GM23338 (cell line): Measurements from ENCODE around the gene CAMTA1. TPM values are rescaled to one million over a fixed set of nuclear protein-coding genes. Genes with fewer than 3 reads are reported as not detected.

ENCODE experiments used
- ATAC-seq: fragments of 200-7000 bp; cut with Tn5 transposase; 3 replicates; pipeline ENCODE4 v1.9.1; 2020
- DNase-seq: peaks from one replicate; pipeline ENCODE4 v3.0.0-alpha.2; 2015; ENCODE audit warnings: low spot score
- H2AFZ ChIP-seq: fragments of 200-600 bp; sonication (generic); 2 replicates; pipeline ENCODE4 v1.8.0; 2016; ENCODE audit warnings: antibody characterized with exemption, mild to moderate bottlenecking, moderate library complexity
- H3F3A ChIP-seq: fragments of 200-600 bp; sonication (generic); replicated peaks from 2 replicates; pipeline ENCODE4 v1.8.0; 2017; ENCODE audit warnings: antibody characterized with exemption, mixed run types, low read depth
- H3K27ac ChIP-seq: fragments of 200-600 bp; sonication (generic); 2 replicates; pipeline ENCODE4 v1.6.1; 2016; ENCODE audit warnings: low read depth
- H3K27me3 ChIP-seq: fragments of 200-600 bp; sonication (generic); 2 replicates; pipeline ENCODE4 v1.8.0; 2016; ENCODE audit warnings: mild to moderate bottlenecking, mixed run types, moderate library complexity; ENCODE audit not compliant: insufficient read depth
- H3K36me3 ChIP-seq: fragments of 200-600 bp; sonication (generic); 2 replicates; pipeline ENCODE4 v1.8.0; 2016; ENCODE audit warnings: mild to moderate bottlenecking; ENCODE audit not compliant: insufficient read depth
- H3K4me1 ChIP-seq: fragments of 200-600 bp; sonication (generic); 2 replicates; pipeline ENCODE4 v1.8.0; 2016; ENCODE audit warnings: mild to moderate bottlenecking, moderate library complexity; ENCODE audit not compliant: insufficient read depth
- H3K4me2 ChIP-seq: fragments of 200-600 bp; sonication (generic); 2 replicates; pipeline ENCODE4 v1.7.1; 2017; ENCODE audit warnings: mixed run types
- H3K4me3 ChIP-seq: fragments of 200-600 bp; sonication (generic); 2 replicates; pipeline ENCODE4 v1.6.1; 2016; ENCODE audit warnings: mixed run types
- H3K79me2 ChIP-seq: fragments of 200-600 bp; sonication (generic); replicated peaks from 2 replicates; pipeline ENCODE4 v1.8.0; 2017; ENCODE audit warnings: mild to moderate bottlenecking; ENCODE audit not compliant: insufficient read depth
- H3K9me2 ChIP-seq: fragments of 200-600 bp; sonication (generic); 2 replicates; pipeline ENCODE4 v1.8.0; 2017; ENCODE audit not compliant: insufficient read depth
- H4K20me1 ChIP-seq: fragments of 200-600 bp; sonication (generic); replicated peaks from 2 replicates; pipeline ENCODE4 v1.8.0; 2017; ENCODE audit warnings: mild to moderate bottlenecking; ENCODE audit not compliant: insufficient read depth
- H3K27ac Mint-ChIP-seq: 2 replicates; pipeline ENCODE4 v1.8.0; 2020; ENCODE audit warnings: inconsistent platforms, mild to moderate bottlenecking, moderate library complexity, mixed read lengths
- H3K27me3 Mint-ChIP-seq: 3 replicates; pipeline ENCODE4 v1.8.0; 2022; ENCODE audit warnings: low read depth, mild to moderate bottlenecking, moderate library complexity, mixed read lengths, inconsistent platforms; ENCODE audit not compliant: insufficient read depth, poor library complexity
- H3K36me3 Mint-ChIP-seq: 3 replicates; pipeline ENCODE4 v1.8.0; 2021; ENCODE audit warnings: low read depth, mild to moderate bottlenecking, inconsistent platforms, moderate library complexity, mixed read lengths
- H3K4me1 Mint-ChIP-seq: 3 replicates; pipeline ENCODE4 v1.8.0; 2020; ENCODE audit warnings: mild to moderate bottlenecking, inconsistent platforms, mixed read lengths
- H3K4me3 Mint-ChIP-seq: 3 replicates; pipeline ENCODE4 v1.8.0; 2021; ENCODE audit warnings: moderate library complexity, mild to moderate bottlenecking, inconsistent platforms, mixed read lengths
- H3K9me3 Mint-ChIP-seq: 3 replicates; pipeline ENCODE4 v1.8.0; 2020; ENCODE audit warnings: moderate library complexity, mild to moderate bottlenecking, inconsistent platforms, mixed read lengths
- CREB1 ChIP-seq: fragments of 250-450 bp; sonication (Bioruptor Pico); IDR thresholded peaks from 2 replicates; pipeline ENCODE4 v1.5.0; 2020; ENCODE audit warnings: low read depth, mild to moderate bottlenecking, moderate library complexity
- EZH2 ChIP-seq: fragments of 200-600 bp; sonication (generic); IDR thresholded peaks from one replicate; pipeline ENCODE4 v1.8.0; 2017; ENCODE audit warnings: antibody characterized with exemption, mild to moderate bottlenecking, low read depth; ENCODE audit not compliant: unreplicated experiment
- EZH2phosphoT487 ChIP-seq: fragments of 200-600 bp; sonication (generic); IDR thresholded peaks from one replicate; pipeline ENCODE4 v1.8.1; 2018; ENCODE audit warnings: antibody characterized with exemption; ENCODE audit not compliant: unreplicated experiment
- JUNB ChIP-seq: IDR thresholded peaks from one replicate; pipeline ENCODE4 v1.6.1; 2016; ENCODE audit warnings: antibody characterized with exemption; ENCODE audit not compliant: unreplicated experiment
- NANOG ChIP-seq: IDR thresholded peaks from 2 replicates; pipeline ENCODE4 v1.6.1; 2016; ENCODE audit warnings: antibody characterized with exemption, borderline replicate concordance
- POLR2AphosphoS5 ChIP-seq: IDR thresholded peaks from 2 replicates; pipeline ENCODE4 v1.6.1; 2016; ENCODE audit warnings: antibody characterized with exemption, low read depth
- STAT1 ChIP-seq: IDR thresholded peaks from one replicate; pipeline ENCODE4 v1.6.1; 2016; ENCODE audit warnings: antibody characterized with exemption; ENCODE audit not compliant: unreplicated experiment
- ZNF114 ChIP-seq: fragments of 250-450 bp; sonication (Bioruptor Pico); IDR thresholded peaks from 2 replicates; pipeline ENCODE4 v1.5.0; 2020; ENCODE audit warnings: mild to moderate bottlenecking, moderate library complexity
- ZNF331 ChIP-seq: fragments of 250-450 bp; sonication (Bioruptor Pico); IDR thresholded peaks from 2 replicates; pipeline ENCODE4 v1.5.0; 2020; ENCODE audit warnings: low read depth, mild to moderate bottlenecking, moderate library complexity
- polyA plus RNA-seq: library from polyadenylated mRNA; unstranded; fragments of >200 nt; fragmentation: Nextera tagmentation; extraction: Ambion mirVana; gene quantifications from 2 replicates; pipeline ENCODE4 v1.2.1, GENCODE V29; 2016
- total RNA-seq: library from RNA; depleted of rRNA; stranded (reverse); fragments of >200 nt; shearing (Covaris generic); gene quantifications from 2 replicates; pipeline ENCODE4 v1.2.3, GENCODE V29; 2014
- TF ChIP-seq, protein P1 (sequence below): IDR thresholded peaks from one replicate; pipeline ENCODE4 v1.6.1; 2018; ENCODE audit warnings: antibody characterized with exemption; ENCODE audit not compliant: unreplicated experiment
- TF ChIP-seq, protein P2 (sequence below), 2 experiments: fragments of 200-600 bp in 1 of 2; sonication (generic) in 1 of 2; conservative IDR thresholded peaks; 2 replicates each; pipeline versions ENCODE4 v1.5.1 to v1.6.1; 2016 to 2017; ENCODE audit warnings: antibody characterized with exemption in 2 of 2, low read depth in 2 of 2, mild to moderate bottlenecking in 2 of 2, moderate library complexity in 1 of 2
- TF ChIP-seq, protein P3 (sequence below): IDR thresholded peaks from 2 replicates; pipeline ENCODE4 v1.6.1; 2016; ENCODE audit warnings: antibody characterized with exemption

The CAMTA1 gene
- total and polyA plus RNA-seq, 2 experiments from 2014 or later, result 115 to 519 TPM

DNA sequence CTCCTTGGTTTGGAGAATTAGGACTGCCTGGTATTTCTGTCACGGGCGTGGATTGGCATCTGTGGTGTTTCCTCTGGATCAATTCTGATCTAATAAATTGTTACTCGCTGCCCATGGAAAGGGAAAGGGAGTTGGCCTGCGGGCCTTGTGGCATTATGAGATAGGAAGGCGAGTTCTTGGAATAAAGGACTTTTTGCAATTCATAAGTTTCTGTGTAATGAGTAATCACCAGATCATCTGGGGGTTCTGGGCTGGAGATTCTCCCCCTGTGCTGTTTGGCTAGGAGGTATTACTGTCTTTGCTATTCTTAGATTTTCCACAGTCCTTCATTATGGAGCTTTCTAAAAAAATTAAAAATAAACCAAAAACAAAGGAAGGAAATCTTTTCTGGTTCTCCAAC, 315.9 kb downstream of the CAMTA1 start (continued):
- TF ChIP-seq, protein P1, sequence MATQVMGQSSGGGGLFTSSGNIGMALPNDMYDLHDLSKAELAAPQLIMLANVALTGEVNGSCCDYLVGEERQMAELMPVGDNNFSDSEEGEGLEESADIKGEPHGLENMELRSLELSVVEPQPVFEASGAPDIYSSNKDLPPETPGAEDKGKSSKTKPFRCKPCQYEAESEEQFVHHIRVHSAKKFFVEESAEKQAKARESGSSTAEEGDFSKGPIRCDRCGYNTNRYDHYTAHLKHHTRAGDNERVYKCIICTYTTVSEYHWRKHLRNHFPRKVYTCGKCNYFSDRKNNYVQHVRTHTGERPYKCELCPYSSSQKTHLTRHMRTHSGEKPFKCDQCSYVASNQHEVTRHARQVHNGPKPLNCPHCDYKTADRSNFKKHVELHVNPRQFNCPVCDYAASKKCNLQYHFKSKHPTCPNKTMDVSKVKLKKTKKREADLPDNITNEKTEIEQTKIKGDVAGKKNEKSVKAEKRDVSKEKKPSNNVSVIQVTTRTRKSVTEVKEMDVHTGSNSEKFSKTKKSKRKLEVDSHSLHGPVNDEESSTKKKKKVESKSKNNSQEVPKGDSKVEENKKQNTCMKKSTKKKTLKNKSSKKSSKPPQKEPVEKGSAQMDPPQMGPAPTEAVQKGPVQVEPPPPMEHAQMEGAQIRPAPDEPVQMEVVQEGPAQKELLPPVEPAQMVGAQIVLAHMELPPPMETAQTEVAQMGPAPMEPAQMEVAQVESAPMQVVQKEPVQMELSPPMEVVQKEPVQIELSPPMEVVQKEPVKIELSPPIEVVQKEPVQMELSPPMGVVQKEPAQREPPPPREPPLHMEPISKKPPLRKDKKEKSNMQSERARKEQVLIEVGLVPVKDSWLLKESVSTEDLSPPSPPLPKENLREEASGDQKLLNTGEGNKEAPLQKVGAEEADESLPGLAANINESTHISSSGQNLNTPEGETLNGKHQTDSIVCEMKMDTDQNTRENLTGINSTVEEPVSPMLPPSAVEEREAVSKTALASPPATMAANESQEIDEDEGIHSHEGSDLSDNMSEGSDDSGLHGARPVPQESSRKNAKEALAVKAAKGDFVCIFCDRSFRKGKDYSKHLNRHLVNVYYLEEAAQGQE, result no peak
- no peak for TF ChIP-seq ZNF114 (CRISPR knock-in tag)
- TF ChIP-seq, protein P2, sequence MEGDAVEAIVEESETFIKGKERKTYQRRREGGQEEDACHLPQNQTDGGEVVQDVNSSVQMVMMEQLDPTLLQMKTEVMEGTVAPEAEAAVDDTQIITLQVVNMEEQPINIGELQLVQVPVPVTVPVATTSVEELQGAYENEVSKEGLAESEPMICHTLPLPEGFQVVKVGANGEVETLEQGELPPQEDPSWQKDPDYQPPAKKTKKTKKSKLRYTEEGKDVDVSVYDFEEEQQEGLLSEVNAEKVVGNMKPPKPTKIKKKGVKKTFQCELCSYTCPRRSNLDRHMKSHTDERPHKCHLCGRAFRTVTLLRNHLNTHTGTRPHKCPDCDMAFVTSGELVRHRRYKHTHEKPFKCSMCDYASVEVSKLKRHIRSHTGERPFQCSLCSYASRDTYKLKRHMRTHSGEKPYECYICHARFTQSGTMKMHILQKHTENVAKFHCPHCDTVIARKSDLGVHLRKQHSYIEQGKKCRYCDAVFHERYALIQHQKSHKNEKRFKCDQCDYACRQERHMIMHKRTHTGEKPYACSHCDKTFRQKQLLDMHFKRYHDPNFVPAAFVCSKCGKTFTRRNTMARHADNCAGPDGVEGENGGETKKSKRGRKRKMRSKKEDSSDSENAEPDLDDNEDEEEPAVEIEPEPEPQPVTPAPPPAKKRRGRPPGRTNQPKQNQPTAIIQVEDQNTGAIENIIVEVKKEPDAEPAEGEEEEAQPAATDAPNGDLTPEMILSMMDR (conservative IDR thresholded peaks at IDR 0.05; ENCODE audit: low read depth in 2 of 2), result no peak
- TF ChIP-seq NANOG, result no peak
- no peak for TF ChIP-seq ZNF331 (CRISPR knock-in tag)

DNA sequence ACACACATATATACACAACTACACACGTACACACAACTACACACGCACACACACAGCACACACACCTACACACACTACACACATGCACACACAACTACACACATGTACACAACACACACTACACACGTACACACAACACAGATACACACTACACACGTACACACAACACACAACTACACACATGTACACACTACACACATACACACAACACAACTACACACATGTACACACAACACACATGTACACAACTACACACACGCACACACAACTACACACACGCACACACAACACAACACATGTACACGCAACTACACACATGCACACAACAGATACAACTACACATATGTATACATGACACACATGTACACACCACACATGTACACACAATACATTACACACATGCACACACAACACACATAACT, 318.1 kb downstream of the CAMTA1 start:
- Mint-ChIP-seq H3K4me3 (no peak overlapping the region), H3K36me3 (no peaks in the 10 kb centered on the region), H3K27ac (no peak overlapping the region), H3K9me3 (no peaks in the 10 kb centered on the region; the same call in 2 of the 3 replicates), H3K4me1 (0 out of 3 replicates have a peak, but pooled peaks cover 7% of the 10 kb centered on the region), H3K27me3 (peaks cover 7% of the 10 kb centered on the region)
- DNase-seq (no peak), ATAC-seq (no peak)
- Histone ChIP-seq H3K79me2 (no peaks in the 10 kb centered on the region), H3K4me1 (no peaks in the 10 kb centered on the region), H3K4me3 (no peak overlapping the region), H3K27me3 (no peaks in the 10 kb centered on the region), H3F3A (peaks cover 11% of the 10 kb centered on the region), H2AFZ (no peak overlapping the region), H3K9me2 (no peaks in the 10 kb centered on the region), H3K36me3 (no peaks in the 10 kb centered on the region), H3K4me2 (no peak overlapping the region), H3K27ac (no peak overlapping the region), H4K20me1 (no peaks in the 10 kb centered on the region)
- no peak for TF ChIP-seq JUNB
- no peak for TF ChIP-seq CREB1 (CRISPR knock-in tag)
- TF ChIP-seq, protein P1, result no peak
- TF ChIP-seq, protein P2 (conservative IDR thresholded peaks at IDR 0.05; ENCODE audit: low read depth in 2 of 2), result no peak
- TF ChIP-seq, protein P3, sequence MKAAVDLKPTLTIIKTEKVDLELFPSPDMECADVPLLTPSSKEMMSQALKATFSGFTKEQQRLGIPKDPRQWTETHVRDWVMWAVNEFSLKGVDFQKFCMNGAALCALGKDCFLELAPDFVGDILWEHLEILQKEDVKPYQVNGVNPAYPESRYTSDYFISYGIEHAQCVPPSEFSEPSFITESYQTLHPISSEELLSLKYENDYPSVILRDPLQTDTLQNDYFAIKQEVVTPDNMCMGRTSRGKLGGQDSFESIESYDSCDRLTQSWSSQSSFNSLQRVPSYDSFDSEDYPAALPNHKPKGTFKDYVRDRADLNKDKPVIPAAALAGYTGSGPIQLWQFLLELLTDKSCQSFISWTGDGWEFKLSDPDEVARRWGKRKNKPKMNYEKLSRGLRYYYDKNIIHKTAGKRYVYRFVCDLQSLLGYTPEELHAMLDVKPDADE, result no peak
- no peak for TF ChIP-seq EZH2
- TF ChIP-seq ZNF331 (CRISPR knock-in tag), result no peak
- no peak for TF ChIP-seq EZH2phosphoT487
- no peak for TF ChIP-seq POLR2AphosphoS5
- no peak for TF ChIP-seq NANOG
- TF ChIP-seq STAT1, result no peak
- TF ChIP-seq ZNF114 (CRISPR knock-in tag), result no peak
